HG03520 (cell line): ENCODE results near the gene IL17C.

Experiments
- ATAC-seq: cut with Tn5 transposase; IDR thresholded peaks from one replicate; pipeline ENCODE4 v1.9.1; 2021; ENCODE audit warnings: mild to moderate bottlenecking, moderate library complexity; ENCODE audit not compliant: unreplicated experiment

IL17C gene

GRCh38 chr16:88680554-88681083 lies 42.2 kb downstream of the IL17C start:
- ATAC-seq: no peak

GRCh38 chr16:88681084-88681680 lies 42.8 kb downstream of the IL17C start:
- no peak for ATAC-seq

GRCh38 chr16:88681709-88682451 lies 43.5 kb downstream of the IL17C start:
- peak; percentile 41 for ATAC-seq

GRCh38 chr16:88684569-88685155 lies 46.3 kb downstream of the IL17C start:
- ATAC-seq: no peak

GRCh38 chr16:88685156-88686061 lies 47.0 kb downstream of the IL17C start:
- ATAC-seq: no peak

- ATAC-seq: peak; percentile 8
Measured at GRCh38 chr16:88686062-88686438, 47.7 kb downstream of the IL17C start.

GRCh38 chr16:88686439-88687253 lies 48.3 kb downstream of the IL17C start, which contains the start of gene SNAI3:
SNAI3 (minus strand) TSS chr16:88686507; CDS start chr16:88686406, 101 bp downstream.
- peak; percentile 62 for ATAC-seq

GRCh38 chr16:88687254-88687576 lies 48.8 kb downstream of the IL17C start:
- ATAC-seq: no peak

GRCh38 chr16:88687676-88688012 lies 49.3 kb downstream of the IL17C start:
- ATAC-seq: no peak

- no peak for ATAC-seq
Measured at GRCh38 chr16:88688013-88688778, 49.8 kb downstream of the IL17C start.
